Body of pancreas (tissue), 4 donors: ENCODE measurements around the gene UNC119B. TPM values are rescaled to one million over a fixed set of nuclear protein-coding genes. Genes with fewer than 3 reads are reported as not detected.

Source experiments
- ATAC-seq: fragments of 150-250 bp; one replicate; pipeline ENCODE4 v1.9.1; 2016
- DNase-seq, 4 donors: peaks; one replicate each; pipeline ENCODE4 v3.0.0-alpha.2; 2019
- H3K27ac ChIP-seq, 4 donors: fragments of 200-600 bp; sonication (generic); 1 replicate in 3 of 4; 2 replicates in 1 of 4; pipeline versions ENCODE4 v1.5.1 to v1.6.1; 2016 to 2019; ENCODE audit warnings: mild to moderate bottlenecking in 1 of 4, mixed read lengths in 1 of 4, moderate library complexity in 1 of 4
- H3K27me3 ChIP-seq, 2 donors: fragments of 200-600 bp; sonication (generic); one replicate each; pipeline ENCODE4 v1.6.0; 2016; ENCODE audit warnings: mild to moderate bottlenecking in 1 of 2
- H3K36me3 ChIP-seq, 2 donors: fragments of 200-600 bp; sonication (generic); replicated peaks in 1 of 2; 2 replicates each; pipeline ENCODE4 v1.5.1; 2016; ENCODE audit warnings: low read depth in 2 of 2; ENCODE audit not compliant: insufficient read depth in 1 of 2
- H3K4me1 ChIP-seq: fragments of 200-600 bp; sonication (generic); one replicate; pipeline ENCODE4 v1.6.0; 2016
- H3K4me3 ChIP-seq, 2 donors: fragments of 200-600 bp; sonication (generic); 1 replicate in 1 of 2; 2 replicates in 1 of 2; pipeline ENCODE4 v1.5.1; 2016 to 2019
- H3K9me3 ChIP-seq, 3 donors: fragments of 200-600 bp; sonication (generic); 1 replicate in 2 of 3; 2 replicates in 1 of 3; pipeline ENCODE4 v1.5.1; 2016
- CTCF ChIP-seq, 7 experiments: fragments of 450-650 bp in 4 of 7; fragments of 200-600 bp in 3 of 7; sonication (generic) in 3 of 7; IDR thresholded peaks; one replicate each; pipeline ENCODE4 v1.5.1; 2016 to 2019; ENCODE audit warnings: antibody characterized with exemption in 7 of 7
- POLR2A ChIP-seq, 3 donors: fragments of 450-650 bp; IDR thresholded peaks; one replicate each; pipeline ENCODE4 v1.6.1; 2016; ENCODE audit warnings: antibody characterized with exemption in 3 of 3, mild to moderate bottlenecking in 2 of 3
- WGBS, 2 donors: methylation state at CpG; one replicate each; pipeline ENCODE4 v1.1.5; 2017; 5-methylcytosine and 5-hydroxymethylcytosine counted together
- intact Hi-C: fragments of 100-400 bp; cut with DNase I; formaldehyde crosslinking; loops from one replicate; pipeline ENCODE4 v1.15.1; 2023
- total RNA-seq, 2 donors: library from RNA; depleted of rRNA; stranded (reverse); fragments of >200 nt; gene quantifications; one replicate each; pipeline ENCODE4 v1.1.0, GENCODE V29; 2016

Gene UNC119B
- total RNA-seq, 2 donors from 2014 or later, result 8.6 to 23.6 TPM

- Histone ChIP-seq H3K27me3 (no peaks in the 10 kb centered on the region), H3K9me3 (no peaks in the 10 kb centered on the region), H3K36me3 (peaks cover 6 to 22% of the 10 kb centered on the region in 2 donors), H3K4me1 (peaks cover 29% of the 10 kb centered on the region), H3K27ac (no peak overlapping the region), H3K4me3 (no peak overlapping the region)
- TF ChIP-seq CTCF (IDR thresholded peaks at IDR 0.05) (no peak), POLR2A (IDR thresholded peaks at IDR 0.05) (no peak)
- DNase-seq (no peak), ATAC-seq (no peak)
- intact Hi-C loops, result no loop called here
- 88 to 89% methylated on average over 1 of the region's 1 CpG for WGBS, 2 donors
Measured at GRCh38 chr12:120697344-120697743, 12.9 kb upstream of the UNC119B start.

GRCh38 chr12:120698665-120699064, 11.6 kb upstream of the UNC119B start:
- DNase-seq (peak in 1 of 4 donors; percentile 14), ATAC-seq (no peak)
- intact Hi-C loops, result no loop called here
- Histone ChIP-seq H3K4me3 (no peak overlapping the region), H3K27ac (peak overlapping the region in 1 of 4 donors; percentile 2), H3K9me3 (no peaks in the 10 kb centered on the region), H3K4me1 (peaks cover 24% of the 10 kb centered on the region), H3K27me3 (no peaks in the 10 kb centered on the region), H3K36me3 (peaks cover 6 to 22% of the 10 kb centered on the region in 2 donors)
- no peak for TF ChIP-seq POLR2A (IDR thresholded peaks at IDR 0.05)
- no peak for TF ChIP-seq CTCF (IDR thresholded peaks at IDR 0.05)
- WGBS, 2 donors, result 75 to 92% methylated on average over 3 of the region's 3 CpGs

GRCh38 chr12:120699553-120699952, 10.7 kb upstream of the UNC119B start:
- Histone ChIP-seq H3K27me3 (no peaks in the 10 kb centered on the region), H3K36me3 (peaks cover 6 to 19% of the 10 kb centered on the region in 2 donors), H3K4me1 (peaks cover 24% of the 10 kb centered on the region), H3K27ac (peak overlapping the region in 1 of 4 donors; percentile 23), H3K4me3 (no peak overlapping the region), H3K9me3 (no peaks in the 10 kb centered on the region)
- DNase-seq (no peak), ATAC-seq (no peak)
- intact Hi-C loops, result no loop called here
- 76 to 88% methylated on average over 5 to 7 of the region's 7 CpGs for WGBS, 2 donors
- TF ChIP-seq CTCF (IDR thresholded peaks at IDR 0.05) (no peak), POLR2A (IDR thresholded peaks at IDR 0.05) (no peak)

- TF ChIP-seq POLR2A (IDR thresholded peaks at IDR 0.05) (no peak), CTCF (IDR thresholded peaks at IDR 0.05) (no peak)
- Histone ChIP-seq H3K4me1 (peaks cover 24% of the 10 kb centered on the region), H3K36me3 (peaks cover 6 to 12% of the 10 kb centered on the region in 2 donors), H3K27me3 (no peaks in the 10 kb centered on the region), H3K27ac (no peak overlapping the region), H3K4me3 (no peak overlapping the region), H3K9me3 (no peaks in the 10 kb centered on the region)
- ATAC-seq, result no peak
- 83 to 97% methylated on average over 5 of the region's 5 CpGs for WGBS, 2 donors
- intact Hi-C loops, result no loop called here
- DNase-seq, result peak in 1 of 4 donors; percentile 24
Measured at GRCh38 chr12:120700886-120701285, 9.4 kb upstream of the UNC119B start.

- Histone ChIP-seq H3K4me3 (no peak overlapping the region), H3K27ac (no peak overlapping the region), H3K4me1 (peaks cover 24% of the 10 kb centered on the region), H3K36me3 (peaks cover 0 to 7% of the 10 kb centered on the region in 2 donors), H3K9me3 (no peaks in the 10 kb centered on the region), H3K27me3 (no peaks in the 10 kb centered on the region)
- TF ChIP-seq POLR2A (IDR thresholded peaks at IDR 0.05) (no peak), CTCF (IDR thresholded peaks at IDR 0.05) (no peak)
- intact Hi-C loops, result no loop called here
- DNase-seq (peak in 2 of 4 donors; percentile 32 to 57), ATAC-seq (no peak)
- WGBS, 2 donors, result 38% methylated on average over 1 of the region's 1 CpG
Measured at GRCh38 chr12:120702637-120703036, 7.6 kb upstream of the UNC119B start.
